Muscle of leg (tissue), 11 donors: Measurements from ENCODE around the gene TPH2. TPM values are rescaled to one million over a fixed set of nuclear protein-coding genes. Genes with fewer than 3 reads are reported as not detected.
A peak's percentile ranks its signal among the peaks of the same experiment; 100 is the strongest.

Experiments used
- DNase-seq: peaks from one replicate; pipeline ENCODE4 v3.0.0; 2013
- H3K27ac ChIP-seq: one replicate; pipeline ENCODE4 v1.5.1; 2013; ENCODE audit warnings: mild to moderate bottlenecking, low read length, control low read depth
- H3K27me3 ChIP-seq: one replicate; pipeline ENCODE4 v1.6.1; 2013; ENCODE audit warnings: low read length; ENCODE audit not compliant: control insufficient read depth, insufficient read depth
- H3K36me3 ChIP-seq: one replicate; pipeline ENCODE4 v1.6.1; 2013; ENCODE audit warnings: low read length; ENCODE audit not compliant: control insufficient read depth, insufficient read depth
- H3K4me1 ChIP-seq: one replicate; pipeline ENCODE4 v1.6.1; 2013; ENCODE audit warnings: low read length; ENCODE audit not compliant: control insufficient read depth, insufficient read depth
- H3K4me3 ChIP-seq: one replicate; pipeline ENCODE4 v1.5.1; 2013; ENCODE audit warnings: low read length, control low read depth
- H3K9me3 ChIP-seq: replicated peaks from 2 replicates; pipeline ENCODE4 v1.6.1; 2013; ENCODE audit warnings: low read depth, low read length; ENCODE audit not compliant: control insufficient read depth
- WGBS: methylation state at CpG from one replicate; pipeline ENCODE4 v1.1.5; 2013; ENCODE audit warnings: missing lambda C conversion rate; ENCODE audit not compliant: insufficient coverage; 5-methylcytosine and 5-hydroxymethylcytosine counted together
- polyA plus RNA-seq, 8 donors: library from polyadenylated mRNA; unstranded; fragments of 120-200 nt; gene quantifications; one replicate each; pipeline versions ENCODE4 v1.2.1 to v1.2.3, GENCODE V29; 2013; ENCODE audit warnings: inconsistent platforms in 1 of 8, low replicate concordance in 1 of 8; ENCODE audit not compliant: insufficient read length in 8 of 8, insufficient read depth in 1 of 8
- total RNA-seq: library from RNA; stranded (reverse); fragments of 120-200 nt; gene quantifications from one replicate; pipeline ENCODE4 v1.2.4, GENCODE V29; 2013

Gene TPH2
- total and polyA plus RNA-seq, 9 donors = 0.05 to 0.37 (median 0.15) TPM; not detected in 5

DNA sequence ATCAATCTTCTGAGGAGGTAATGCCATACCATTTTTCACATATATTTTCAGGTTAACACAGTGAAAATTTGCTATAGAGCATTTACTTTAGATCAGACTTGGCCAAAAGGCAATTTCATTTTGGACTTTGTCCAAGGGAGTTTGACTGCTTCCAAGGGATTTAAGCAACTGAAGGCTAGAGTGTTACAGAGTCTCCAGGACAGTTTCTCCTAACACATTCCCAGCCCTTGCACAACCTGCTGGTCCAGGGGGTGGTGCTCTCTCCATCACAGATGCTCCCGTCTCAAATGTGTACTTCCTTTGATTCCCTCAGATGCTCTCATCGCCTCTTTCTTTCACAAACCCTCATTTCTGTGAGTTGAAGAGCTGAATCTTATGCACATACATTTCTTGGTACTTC is 143.1 kb downstream of the TPH2 start:
- H3K36me3 ChIP-seq = no peaks in the 10 kb centered on the region
- H3K27ac ChIP-seq = no peak overlapping the region
- no peaks in the 10 kb centered on the region for H3K9me3 ChIP-seq
- no peak overlapping the region for H3K4me3 ChIP-seq
- peak; percentile 71 for DNase-seq
- no CpG with 5 or more reads among the region's 2 CpGs for WGBS
- peaks cover 3% of the 10 kb centered on the region for H3K4me1 ChIP-seq
- H3K27me3 ChIP-seq = no peaks in the 10 kb centered on the region

Other genes starting within 250 kb of the TPH2 start
- 31.6 TPM for gene RAB21, start 184.0 kb upstream of the TPH2 start, total RNA-seq
- 10 to 100 TPM; 30.1 to 44.4 (median 35.5) TPM for gene RAB21, start 184.0 kb upstream of the TPH2 start, polyA plus RNA-seq
- gene TBC1D15, start 99.1 kb upstream of the TPH2 start, total RNA-seq = 16.1 TPM
- gene TBC1D15, start 99.1 kb upstream of the TPH2 start, polyA plus RNA-seq = 10 to 100 TPM; 22.4 to 32.2 (median 25.7) TPM